ENCODE results near the gene CDC73.
"Not testable (repeated sequence)": the region's sequence is repeated elsewhere in the genome, so short reads cannot be mapped to it uniquely, and the experiment has no call there.

The CDC73 gene

GRCh38 chr1:193115629-193116227, 6.1 kb upstream of the CDC73 start:
- no peak for TF ChIP-seq PPARA (CRISPR knock-in tag; IDR thresholded peaks at IDR 0.05; ENCODE audit: borderline replicate concordance)
- 0 out of 2 replicates have a peak, but pooled peaks have one; percentile 12 for TF ChIP-seq TOX (CRISPR knock-in tag; IDR thresholded peaks at IDR 0.05; ENCODE audit: borderline replicate concordance)
- TF ChIP-seq ZNF565 (CRISPR knock-in tag; conservative IDR thresholded peaks at IDR 0.05; ENCODE audit: low read depth) = no peak
- TF ChIP-seq GLIS3 (CRISPR knock-in tag; IDR thresholded peaks at IDR 0.05) = no peak
- TF ChIP-seq ARNTL (CRISPR knock-in tag; IDR thresholded peaks at IDR 0.05; ENCODE audit: borderline replicate concordance, low read depth) = no peak
- TF ChIP-seq OSR1 (CRISPR knock-in tag; IDR thresholded peaks at IDR 0.05) = peak; percentile 50; the same call in 1 of the 2 replicates
- ATAC-seq = peak; percentile 93

GRCh38 chr1:193117167-193117566, 4.7 kb upstream of the CDC73 start:
- ATAC-seq = not testable (repeated sequence)

GRCh38 chr1:193118194-193118593, 3.6 kb upstream of the CDC73 start:
- no peak for ATAC-seq
- TF ChIP-seq OSR1 (CRISPR knock-in tag; IDR thresholded peaks at IDR 0.05) (no peak), ZNF8 (CRISPR knock-in tag; IDR thresholded peaks at IDR 0.05) (no peak), GLIS3 (CRISPR knock-in tag; IDR thresholded peaks at IDR 0.05) (no peak), ESRRG (CRISPR knock-in tag; IDR thresholded peaks at IDR 0.05) (no peak), POU6F1 (CRISPR knock-in tag; IDR thresholded peaks at IDR 0.05; ENCODE audit: borderline replicate concordance, low read depth) (no peak), SNAI2 (CRISPR knock-in tag; IDR thresholded peaks at IDR 0.05) (no peak), ZFP3 (CRISPR knock-in tag; IDR thresholded peaks at IDR 0.05) (no peak), CSRNP3 (CRISPR knock-in tag; IDR thresholded peaks at IDR 0.05) (no peak), ZNF70 (CRISPR knock-in tag; IDR thresholded peaks at IDR 0.05) (no peak), BACH2 (CRISPR knock-in tag; IDR thresholded peaks at IDR 0.05; ENCODE audit: borderline replicate concordance) (no peak), ZC3H10 (CRISPR knock-in tag; IDR thresholded peaks at IDR 0.05) (no peak), CREB5 (CRISPR knock-in tag; IDR thresholded peaks at IDR 0.05; ENCODE audit: low read depth) (no peak), CSDC2 (CRISPR knock-in tag; IDR thresholded peaks at IDR 0.05) (no peak), PPARA (CRISPR knock-in tag; IDR thresholded peaks at IDR 0.05; ENCODE audit: borderline replicate concordance) (no peak), ZFP30 (CRISPR knock-in tag; IDR thresholded peaks at IDR 0.05) (no peak)

GRCh38 chr1:193118803-193119730, 2.8 kb upstream of the CDC73 start:
- ATAC-seq = no peak
- TF ChIP-seq GLIS3 (CRISPR knock-in tag; IDR thresholded peaks at IDR 0.05) = no peak
- TF ChIP-seq ARNTL (CRISPR knock-in tag; IDR thresholded peaks at IDR 0.05; ENCODE audit: borderline replicate concordance, low read depth) = no peak
- TF ChIP-seq ESRRG (CRISPR knock-in tag; IDR thresholded peaks at IDR 0.05) = no peak
- TF ChIP-seq CREB5 (CRISPR knock-in tag; IDR thresholded peaks at IDR 0.05; ENCODE audit: low read depth) = no peak
- TF ChIP-seq CSDC2 (CRISPR knock-in tag; IDR thresholded peaks at IDR 0.05) = no peak
- TF ChIP-seq ISL1 (CRISPR knock-in tag; IDR thresholded peaks at IDR 0.05) = no peak
- TF ChIP-seq PATZ1 (CRISPR knock-in tag; IDR thresholded peaks at IDR 0.05; ENCODE audit: borderline replicate concordance) = no peak
- TF ChIP-seq TCF4 (CRISPR knock-in tag; IDR thresholded peaks at IDR 0.05; ENCODE audit: borderline replicate concordance) = no peak
- TF ChIP-seq TSHZ2 (CRISPR knock-in tag; IDR thresholded peaks at IDR 0.05) = no peak
- TF ChIP-seq CSRNP3 (CRISPR knock-in tag; IDR thresholded peaks at IDR 0.05) = no peak
- TF ChIP-seq OSR1 (CRISPR knock-in tag; IDR thresholded peaks at IDR 0.05) = no peak

Measured in SK-N-SH treated with all-trans-retinoic acid at 6 μM for 48 hours (cell line).